Neural progenitor cell (in vitro differentiated cells): Measurements from ENCODE around the gene SEL1L2. TPM values are rescaled to one million over a fixed set of nuclear protein-coding genes. Genes with fewer than 3 reads are reported as not detected.

Experiments used
- DNase-seq: peaks from one replicate; pipeline ENCODE4 v3.0.0-alpha.2; 2016; ENCODE audit warnings: low spot score
- H2AFZ ChIP-seq: fragments of 200-600 bp; sonication (generic); replicated peaks from 2 replicates; pipeline ENCODE4 v1.6.1; 2016; ENCODE audit warnings: antibody characterized with exemption
- H3F3A ChIP-seq: fragments of 200-600 bp; sonication (generic); 2 replicates; pipeline ENCODE4 v1.6.1; 2016; ENCODE audit warnings: antibody characterized with exemption, low read depth
- H3K27ac ChIP-seq: fragments of 200-600 bp; sonication (generic); 2 replicates; pipeline ENCODE4 v1.5.1; 2016; ENCODE audit warnings: mild to moderate bottlenecking
- H3K27me3 ChIP-seq: fragments of 200-600 bp; sonication (generic); 2 replicates; pipeline ENCODE4 v1.6.1; 2016; ENCODE audit warnings: mild to moderate bottlenecking, moderate library complexity
- H3K36me3 ChIP-seq: fragments of 200-600 bp; sonication (generic); 2 replicates; pipeline ENCODE4 v1.5.1; 2016
- H3K4me1 ChIP-seq: fragments of 200-600 bp; sonication (generic); 2 replicates; pipeline ENCODE4 v1.6.1; 2016; ENCODE audit warnings: mixed run types
- H3K4me2 ChIP-seq: fragments of 200-600 bp; sonication (generic); 2 replicates; pipeline ENCODE4 v1.6.1; 2016
- H3K4me3 ChIP-seq: fragments of 200-600 bp; sonication (generic); 2 replicates; pipeline ENCODE4 v1.5.1; 2016
- H3K79me2 ChIP-seq: fragments of 200-600 bp; sonication (generic); 2 replicates; pipeline ENCODE4 v1.6.1; 2016; ENCODE audit warnings: low read depth
- H3K9ac ChIP-seq: fragments of 200-600 bp; sonication (generic); 2 replicates; pipeline ENCODE4 v1.6.1; 2016
- H3K9me3 ChIP-seq: fragments of 200-600 bp; sonication (generic); 2 replicates; pipeline ENCODE4 v1.5.1; 2016; ENCODE audit warnings: low read depth
- H4K20me1 ChIP-seq: fragments of 200-600 bp; sonication (generic); 2 replicates; pipeline ENCODE4 v1.6.1; 2016; ENCODE audit warnings: low read depth
- H3K27ac Mint-ChIP-seq: 3 replicates; pipeline ENCODE4 v1.8.0; 2021; ENCODE audit warnings: mixed read lengths
- H3K27me3 Mint-ChIP-seq: 2 replicates; pipeline ENCODE4 v1.8.0; 2022; ENCODE audit warnings: low read depth, mild to moderate bottlenecking, inconsistent platforms, moderate library complexity, mixed read lengths; ENCODE audit not compliant: insufficient read depth
- H3K36me3 Mint-ChIP-seq: 3 replicates; pipeline ENCODE4 v1.8.0; 2021; ENCODE audit warnings: mixed read lengths
- H3K4me1 Mint-ChIP-seq: 3 replicates; pipeline ENCODE4 v1.8.0; 2021; ENCODE audit warnings: mixed read lengths
- H3K4me3 Mint-ChIP-seq: 3 replicates; pipeline ENCODE4 v1.8.0; 2021; ENCODE audit warnings: mild to moderate bottlenecking, moderate library complexity, mixed read lengths
- H3K9me3 Mint-ChIP-seq: 3 replicates; pipeline ENCODE4 v1.8.0; 2020; ENCODE audit warnings: mixed read lengths
- EZH2 ChIP-seq: fragments of 200-600 bp; sonication (generic); IDR thresholded peaks from 2 replicates; pipeline ENCODE4 v1.6.1; 2017; ENCODE audit warnings: antibody characterized with exemption, mild to moderate bottlenecking, moderate library complexity
- EZH2phosphoT487 ChIP-seq: fragments of 200-600 bp; sonication (generic); IDR thresholded peaks from 2 replicates; pipeline ENCODE4 v1.6.1; 2017; ENCODE audit warnings: antibody characterized with exemption
- small RNA-seq: library from RNA; depleted of rRNA; stranded (forward); fragments of <200 nt; gene quantifications from one replicate; pipeline ENCODE3, GENCODE V24; 2015
- total RNA-seq: library from RNA; depleted of rRNA; stranded (reverse); fragments of >200 nt; gene quantifications from 2 replicates; pipeline ENCODE4 v1.2.3, GENCODE V29; 2015; ENCODE audit warnings: low replicate concordance
- TF ChIP-seq, protein P1 (sequence below): fragments of 200-600 bp; sonication (generic); IDR thresholded peaks from 2 replicates; pipeline ENCODE4 v1.5.1; 2017; ENCODE audit warnings: antibody characterized with exemption, mild to moderate bottlenecking

The SEL1L2 gene
- total RNA-seq, 1 donor from 2014 or later: 0.77 TPM

DNA sequence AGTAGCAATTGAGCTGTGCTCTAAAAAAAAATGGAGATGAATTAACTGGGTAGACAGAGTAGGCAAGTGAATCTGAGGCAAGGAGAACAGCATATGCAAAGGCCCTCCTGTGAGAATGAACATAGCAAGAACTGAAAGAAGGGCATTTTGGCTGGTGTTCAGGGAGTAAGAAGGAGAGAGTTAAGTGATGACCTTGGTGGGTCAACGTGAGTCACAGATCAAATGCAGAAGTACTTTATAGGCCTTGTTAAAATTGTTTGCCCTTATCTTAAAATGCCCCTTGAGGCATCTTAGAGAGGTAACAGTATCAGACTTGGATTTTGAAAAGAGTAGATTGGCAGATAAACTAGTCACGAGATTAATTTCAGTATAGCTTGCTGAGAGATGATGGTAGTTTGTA, 181.0 kb downstream of the SEL1L2 start:
- H3K4me2 ChIP-seq: no peak overlapping the region
- H3K4me1 ChIP-seq: no peaks in the 10 kb centered on the region
- Mint-ChIP-seq H3K27me3 (peaks cover 2% of the 10 kb centered on the region), H3K27ac (no peak overlapping the region), H3K4me3 (no peak overlapping the region), H3K9me3 (no peaks in the 10 kb centered on the region), H3K36me3 (peaks cover 4% of the 10 kb centered on the region), H3K4me1 (no peaks in the 10 kb centered on the region)
- H3K36me3 ChIP-seq: peaks cover 6% of the 10 kb centered on the region
- H3F3A ChIP-seq: no peaks in the 10 kb centered on the region
- H3K4me3 ChIP-seq: no peak overlapping the region
- H3K27me3 ChIP-seq: no peaks in the 10 kb centered on the region
- no peaks in the 10 kb centered on the region for H3K79me2 ChIP-seq
- no peak overlapping the region for H3K9ac ChIP-seq
- H3K9me3 ChIP-seq: no peaks in the 10 kb centered on the region
- no peak overlapping the region for H3K27ac ChIP-seq
- no peak for DNase-seq
- no peak for TF ChIP-seq EZH2
- TF ChIP-seq, protein P1, sequence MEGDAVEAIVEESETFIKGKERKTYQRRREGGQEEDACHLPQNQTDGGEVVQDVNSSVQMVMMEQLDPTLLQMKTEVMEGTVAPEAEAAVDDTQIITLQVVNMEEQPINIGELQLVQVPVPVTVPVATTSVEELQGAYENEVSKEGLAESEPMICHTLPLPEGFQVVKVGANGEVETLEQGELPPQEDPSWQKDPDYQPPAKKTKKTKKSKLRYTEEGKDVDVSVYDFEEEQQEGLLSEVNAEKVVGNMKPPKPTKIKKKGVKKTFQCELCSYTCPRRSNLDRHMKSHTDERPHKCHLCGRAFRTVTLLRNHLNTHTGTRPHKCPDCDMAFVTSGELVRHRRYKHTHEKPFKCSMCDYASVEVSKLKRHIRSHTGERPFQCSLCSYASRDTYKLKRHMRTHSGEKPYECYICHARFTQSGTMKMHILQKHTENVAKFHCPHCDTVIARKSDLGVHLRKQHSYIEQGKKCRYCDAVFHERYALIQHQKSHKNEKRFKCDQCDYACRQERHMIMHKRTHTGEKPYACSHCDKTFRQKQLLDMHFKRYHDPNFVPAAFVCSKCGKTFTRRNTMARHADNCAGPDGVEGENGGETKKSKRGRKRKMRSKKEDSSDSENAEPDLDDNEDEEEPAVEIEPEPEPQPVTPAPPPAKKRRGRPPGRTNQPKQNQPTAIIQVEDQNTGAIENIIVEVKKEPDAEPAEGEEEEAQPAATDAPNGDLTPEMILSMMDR: no peak
- TF ChIP-seq EZH2phosphoT487: no peak
- no peak overlapping the region for H2AFZ ChIP-seq
- H4K20me1 ChIP-seq: no peaks in the 10 kb centered on the region

- Histone ChIP-seq H3K4me1 (no peaks in the 10 kb centered on the region), H4K20me1 (no peaks in the 10 kb centered on the region), H3K9me3 (no peaks in the 10 kb centered on the region), H3K27ac (no peak overlapping the region), H3K9ac (no peak overlapping the region), H3F3A (no peaks in the 10 kb centered on the region), H3K4me2 (no peak overlapping the region), H3K4me3 (no peak overlapping the region), H3K79me2 (no peaks in the 10 kb centered on the region), H3K27me3 (no peaks in the 10 kb centered on the region), H3K36me3 (peaks cover 2% of the 10 kb centered on the region), H2AFZ (no peak overlapping the region)
- Mint-ChIP-seq H3K27ac (no peak overlapping the region), H3K4me1 (no peaks in the 10 kb centered on the region), H3K9me3 (no peaks in the 10 kb centered on the region), H3K36me3 (peaks cover 25% of the 10 kb centered on the region), H3K4me3 (no peak overlapping the region), H3K27me3 (no peaks in the 10 kb centered on the region)
- DNase-seq: no peak
- TF ChIP-seq, protein P1: no peak
Observed at GRCh38 chr20:13800728-13801134, 189.7 kb downstream of the SEL1L2 start.

GRCh38 chr20:13799974-13800373, 190.4 kb downstream of the SEL1L2 start:
- Mint-ChIP-seq H3K4me3 (no peak overlapping the region), H3K9me3 (no peaks in the 10 kb centered on the region), H3K27ac (no peak overlapping the region), H3K36me3 (peaks cover 25% of the 10 kb centered on the region), H3K27me3 (no peaks in the 10 kb centered on the region), H3K4me1 (no peaks in the 10 kb centered on the region)
- no peak for DNase-seq
- Histone ChIP-seq H3K4me2 (no peak overlapping the region), H3K4me1 (no peaks in the 10 kb centered on the region), H3K27me3 (no peaks in the 10 kb centered on the region), H3K27ac (no peak overlapping the region), H3F3A (no peaks in the 10 kb centered on the region), H3K9me3 (no peaks in the 10 kb centered on the region), H2AFZ (no peak overlapping the region), H3K4me3 (no peak overlapping the region), H4K20me1 (no peaks in the 10 kb centered on the region), H3K9ac (no peak overlapping the region), H3K79me2 (no peaks in the 10 kb centered on the region), H3K36me3 (peaks cover 5% of the 10 kb centered on the region)
- TF ChIP-seq EZH2 (no peak), EZH2phosphoT487 (no peak)
- TF ChIP-seq, protein P1: no peak

Small RNAs within 50 kb of the gene (small RNA-seq; reads per million reads assigned to genes)
- gene RNU6-278P: not detected
- gene RPS3P1: not detected

Other genes with a start within 250 kb of the SEL1L2 start
- gene ESF1, start 205.7 kb downstream of the SEL1L2 start, total RNA-seq: 14.8 and 29.1 TPM in 2 replicates
- 16.9 and 29.3 TPM in 2 replicates for gene NDUFAF5, start 205.6 kb downstream of the SEL1L2 start, total RNA-seq
- gene MACROD2, start 4.9 kb upstream of the SEL1L2 start, total RNA-seq: 11.9 and 12.1 TPM in 2 replicates